GM19035 (cell line): ENCODE measurements around the gene TEX261.
A peak's percentile ranks its signal among the peaks of the same experiment; 100 is the strongest.
"Not testable (repeated sequence)": the region's sequence is repeated elsewhere in the genome, so short reads cannot be mapped to it uniquely, and the experiment has no call there.

Experiments
- ATAC-seq: cut with Tn5 transposase; IDR thresholded peaks from one replicate; pipeline ENCODE4 v1.9.1; 2021; ENCODE audit not compliant: unreplicated experiment

TEX261 gene

DNA sequence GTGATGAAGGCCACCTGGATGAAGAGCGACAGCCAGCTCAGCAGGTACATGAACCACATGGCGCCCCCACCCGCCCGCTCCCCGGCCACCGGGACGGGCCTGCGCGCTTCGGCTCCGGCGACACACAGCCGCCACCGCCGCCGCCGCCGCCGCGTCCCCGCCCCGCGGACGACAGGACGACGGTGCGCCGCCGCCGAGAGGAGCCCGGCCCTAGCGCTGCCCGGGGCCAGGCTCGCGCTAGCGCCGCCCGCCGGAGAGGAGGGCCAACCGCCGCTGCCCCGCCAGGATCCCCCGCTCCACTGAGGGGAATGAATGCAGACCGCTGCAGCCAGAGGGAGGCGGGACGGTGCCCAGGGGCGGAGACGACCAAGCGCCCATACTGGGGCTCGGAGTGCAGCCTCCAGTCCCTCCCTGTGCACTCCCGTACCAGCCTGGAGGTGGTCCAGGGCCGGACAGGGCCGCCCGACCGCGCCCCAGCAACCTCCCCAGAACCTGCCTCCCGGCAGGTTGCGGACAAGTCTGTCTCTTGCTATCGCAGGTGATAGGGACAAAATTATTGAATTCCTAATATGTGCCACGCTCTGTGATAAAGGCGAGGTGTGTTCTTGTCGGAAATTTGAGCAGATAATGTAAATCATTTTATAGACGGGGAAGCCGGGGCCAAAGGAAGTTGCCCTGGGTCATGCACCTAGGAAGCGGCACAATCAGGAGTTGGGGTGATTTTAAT lies at the start of gene TEX261:
TSS of gene TEX261 (minus strand) at position 175 of the 727 bp plus-strand sequence. CDS start at position 59, 116 bp downstream.
- peak; percentile 96 for ATAC-seq

DNA sequence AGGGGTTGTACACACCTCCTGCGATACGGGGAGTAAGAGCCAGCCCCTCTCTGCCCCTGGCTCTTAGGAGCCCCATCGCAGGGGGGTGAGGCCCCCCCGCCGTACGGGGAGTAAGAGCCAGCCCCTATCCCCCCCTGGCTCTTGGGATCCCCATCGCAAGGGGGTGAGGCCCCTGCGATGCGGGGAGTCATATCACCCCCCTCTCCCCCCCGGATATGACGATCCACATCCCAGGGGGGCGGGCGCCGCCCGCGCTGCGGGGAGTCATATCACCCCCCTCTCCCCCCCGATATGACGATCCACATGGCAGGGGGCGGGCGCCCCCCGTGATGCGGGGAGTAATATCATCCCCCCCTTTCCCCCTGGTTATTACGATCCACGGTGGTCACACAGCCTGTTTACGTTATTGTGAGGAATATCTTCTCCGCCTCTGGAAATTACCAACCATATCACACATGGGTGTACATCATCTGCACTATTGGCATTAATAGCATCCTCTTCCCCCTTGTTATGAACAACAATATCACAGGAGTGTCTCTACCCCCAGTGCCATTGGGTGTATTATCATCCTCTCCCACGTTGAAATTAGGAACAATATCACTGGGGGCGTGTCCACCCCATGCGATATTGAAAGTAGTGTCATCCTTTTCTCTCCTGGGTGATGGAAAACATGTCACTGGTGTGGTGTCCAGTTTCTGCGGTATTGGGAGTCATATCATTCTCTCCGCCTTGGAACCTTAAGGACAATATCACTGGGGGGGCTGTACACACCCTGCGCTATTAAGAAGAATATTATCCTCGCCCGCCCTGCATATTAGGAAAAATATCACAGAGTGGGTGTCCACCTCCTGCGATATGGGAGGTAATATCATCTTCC lies 49.1 kb upstream of the TEX261 start:
- ATAC-seq = no peak

DNA sequence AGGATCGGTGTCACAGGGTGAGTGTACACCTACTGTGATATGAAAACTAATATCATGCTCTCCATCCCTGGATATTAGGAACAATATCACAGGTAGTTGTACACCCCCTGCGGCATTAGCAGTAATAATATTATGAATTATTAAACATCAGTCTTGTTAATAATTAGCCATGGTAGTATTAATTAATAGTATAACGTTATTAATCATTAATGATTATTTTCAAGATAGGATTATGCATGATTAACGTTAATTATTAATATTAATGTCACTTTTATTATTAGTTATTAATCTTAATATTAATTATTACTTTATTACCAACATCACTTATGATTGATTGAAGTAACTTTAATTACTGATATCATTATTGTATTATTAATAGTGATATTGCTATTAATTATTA lies 47.6 kb upstream of the TEX261 start:
- ATAC-seq = no peak

DNA sequence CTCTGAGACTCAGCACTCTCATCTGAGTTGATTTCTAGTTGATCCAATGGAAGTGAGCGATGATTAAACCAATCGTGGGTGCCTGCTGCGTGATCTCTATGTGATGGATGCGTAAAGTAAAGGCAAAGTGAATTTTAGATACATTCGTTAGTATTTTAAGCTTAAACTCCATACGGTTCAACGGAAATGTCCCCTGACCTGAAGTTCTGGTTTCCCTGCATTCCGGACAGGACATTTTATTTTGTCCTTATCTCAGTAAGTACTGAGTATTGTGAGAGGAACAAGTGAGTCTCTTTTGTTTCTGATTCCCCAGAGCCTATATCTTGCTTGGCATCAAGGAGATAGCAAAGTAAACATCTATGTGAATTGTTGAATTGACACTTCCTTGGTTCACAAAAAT lies 41.6 kb upstream of the TEX261 start:
- not testable (repeated sequence) for ATAC-seq

DNA sequence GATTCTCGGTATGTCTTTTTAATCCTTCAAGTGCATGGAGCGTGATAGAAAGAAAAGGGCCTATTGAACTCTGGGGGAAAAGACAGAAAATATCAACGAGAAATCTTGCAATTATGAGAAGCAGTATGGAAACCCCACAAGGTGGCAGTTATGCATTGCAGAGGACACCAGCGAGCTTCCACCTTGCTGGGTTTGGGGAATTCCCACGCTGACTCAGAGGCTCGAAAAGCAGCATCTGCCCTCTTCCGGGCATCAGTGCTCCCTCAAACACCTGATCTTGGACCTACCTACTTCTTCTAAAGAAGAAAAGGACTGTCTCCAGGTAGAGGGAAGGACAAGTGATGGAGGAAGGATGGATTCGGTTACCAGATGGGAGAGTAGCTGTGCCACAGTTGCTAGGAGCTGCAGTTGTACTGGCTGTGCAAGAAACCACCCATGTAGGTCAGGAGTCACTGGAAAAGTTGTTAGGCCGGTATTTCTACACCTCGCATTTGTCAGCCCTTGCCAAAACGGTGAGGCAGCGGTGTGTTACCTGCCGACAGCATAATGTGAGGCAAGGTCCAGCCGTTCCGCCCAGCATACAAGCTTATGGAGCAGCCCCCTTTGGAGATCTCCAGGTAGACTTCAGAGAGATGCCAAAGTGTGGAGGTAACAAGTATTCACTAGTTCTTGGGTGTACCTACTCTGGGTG lies 29.0 kb upstream of the TEX261 start:
- ATAC-seq = not testable (repeated sequence)

DNA sequence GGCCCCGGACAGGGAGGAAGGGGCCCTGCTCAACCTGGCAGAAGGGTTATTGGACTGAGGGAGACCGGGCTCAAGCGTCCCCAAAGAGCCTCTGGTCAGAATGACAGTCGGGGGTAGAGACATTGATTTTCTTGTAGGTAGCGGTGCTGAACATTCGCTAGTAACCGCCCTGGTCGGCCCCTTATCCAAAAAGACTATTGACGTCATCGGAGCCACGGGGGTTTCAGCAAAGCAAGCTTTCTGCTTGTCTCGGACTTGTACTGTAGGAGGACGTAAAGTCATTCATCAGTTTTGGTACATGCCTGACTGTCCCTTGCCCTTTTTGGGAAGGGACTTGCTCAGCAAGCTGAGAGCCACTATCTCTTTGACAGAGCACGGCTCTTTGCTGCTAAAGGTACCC lies 26.7 kb upstream of the TEX261 start:
- not testable (repeated sequence) for ATAC-seq

DNA sequence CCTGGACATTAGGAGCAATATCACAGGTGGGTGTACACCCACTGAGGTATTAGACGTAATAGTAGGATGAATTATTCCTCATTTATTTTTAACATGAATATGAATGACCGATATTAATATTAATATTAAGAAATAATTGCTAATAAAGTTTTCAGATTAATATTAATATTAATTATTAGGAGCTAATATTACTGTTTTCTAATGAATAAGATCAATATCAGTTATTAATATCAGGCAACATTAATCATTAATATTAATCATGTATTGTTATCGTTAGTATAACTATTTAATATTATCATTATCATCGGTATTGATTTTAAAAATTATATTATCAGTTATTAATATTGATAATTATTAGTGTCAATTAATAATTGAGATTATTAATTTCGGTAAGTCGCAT lies 25.3 kb upstream of the TEX261 start:
- ATAC-seq = not testable (repeated sequence)

DNA sequence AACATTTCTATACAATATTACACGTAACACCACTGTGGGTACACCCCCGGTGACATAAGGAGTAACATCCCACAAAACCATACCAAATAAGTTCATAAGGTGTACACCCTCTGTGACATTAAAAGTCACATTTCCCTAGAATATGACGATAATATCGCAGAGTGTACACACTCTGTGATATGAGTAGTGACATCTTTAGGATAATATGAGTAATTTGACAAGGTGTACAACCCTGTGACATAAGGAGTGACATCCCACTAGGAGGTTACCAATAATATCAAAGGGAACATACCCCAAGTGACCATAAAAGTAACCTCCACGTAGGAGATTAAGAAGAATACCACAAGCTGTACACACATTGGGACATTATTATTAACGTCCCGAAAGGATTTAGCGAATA lies 24.0 kb upstream of the TEX261 start:
- ATAC-seq = no peak

DNA sequence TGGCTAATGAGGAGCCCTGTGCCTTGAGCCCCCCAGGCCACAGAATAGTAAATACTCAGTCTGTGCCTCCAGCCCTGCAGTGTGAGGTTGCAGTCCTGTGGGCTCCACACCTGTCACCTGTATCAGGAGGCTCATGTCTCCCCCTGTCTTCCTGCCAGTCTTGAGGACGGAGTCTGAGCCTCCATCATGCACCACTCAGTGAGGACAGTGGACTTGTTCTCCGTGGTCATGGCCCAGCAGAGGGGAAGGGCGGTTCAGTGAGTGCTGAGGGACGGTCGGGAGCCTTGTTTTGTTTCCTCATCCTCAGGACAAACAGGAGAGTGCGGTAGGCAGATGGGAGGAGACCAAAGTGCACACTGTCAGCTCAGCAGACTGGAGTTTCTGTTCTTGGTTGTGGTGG lies 17.1 kb upstream of the TEX261 start:
- ATAC-seq = not testable (repeated sequence)

DNA sequence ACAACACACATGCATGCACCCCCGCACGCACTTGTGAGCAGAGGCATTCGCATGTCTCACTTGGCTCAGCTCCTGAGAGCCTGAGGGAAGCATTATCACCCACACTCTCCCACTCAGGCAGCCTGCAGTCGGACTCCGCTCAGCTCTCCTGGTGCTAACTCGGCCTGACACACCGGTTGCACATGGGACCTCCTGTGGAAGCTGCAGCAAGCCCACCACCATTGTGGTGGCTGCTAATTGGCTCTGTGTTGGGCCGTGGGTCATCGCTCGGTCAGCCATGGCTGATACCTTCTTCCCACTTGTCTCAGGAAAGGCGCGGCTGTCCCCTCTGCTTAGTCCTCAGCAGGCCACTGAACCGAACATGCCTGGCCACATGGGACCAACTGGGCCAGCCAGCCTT lies 13.7 kb upstream of the TEX261 start:
- ATAC-seq = no peak

DNA sequence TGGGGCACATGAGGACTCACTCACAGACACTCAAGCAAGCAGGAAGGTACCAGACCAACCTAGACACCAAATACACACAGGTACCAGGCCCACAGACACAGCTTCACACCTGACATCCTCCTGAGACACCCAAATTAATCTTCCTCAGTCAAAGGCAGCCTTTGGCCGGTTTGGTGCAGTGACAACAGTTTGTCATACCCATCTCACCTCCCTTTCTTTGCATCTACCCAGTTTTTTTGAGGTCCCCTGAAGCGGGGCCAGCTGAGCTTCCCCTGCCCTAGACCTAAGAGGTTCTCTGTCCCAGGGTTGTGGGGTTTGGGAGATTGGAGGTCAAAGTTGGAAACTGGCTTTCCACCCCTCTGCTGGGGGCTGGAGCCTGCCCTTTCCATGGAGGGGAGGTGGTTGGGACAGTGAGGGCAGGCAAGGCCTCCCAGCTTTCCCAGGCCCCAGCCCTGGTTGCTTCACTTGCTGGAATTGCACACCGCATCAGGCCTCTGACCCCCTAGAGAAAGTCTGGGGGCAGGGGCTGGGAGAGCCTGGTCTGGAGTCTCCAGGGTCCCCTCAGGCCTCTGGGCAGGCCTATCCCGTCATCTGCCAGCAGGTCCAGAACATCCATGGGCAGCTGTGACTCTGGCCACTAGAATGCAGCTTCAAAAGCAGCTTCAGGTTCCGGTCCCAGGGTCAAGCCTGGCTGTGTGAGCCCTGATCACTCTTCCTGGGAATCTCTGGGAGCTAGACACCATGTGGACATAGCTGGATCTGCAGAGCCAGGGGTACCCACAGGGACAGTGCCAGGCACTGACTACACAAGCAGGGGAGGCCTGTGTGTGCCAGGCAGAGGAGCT lies 12.5 kb upstream of the TEX261 start:
- no peak for ATAC-seq

DNA sequence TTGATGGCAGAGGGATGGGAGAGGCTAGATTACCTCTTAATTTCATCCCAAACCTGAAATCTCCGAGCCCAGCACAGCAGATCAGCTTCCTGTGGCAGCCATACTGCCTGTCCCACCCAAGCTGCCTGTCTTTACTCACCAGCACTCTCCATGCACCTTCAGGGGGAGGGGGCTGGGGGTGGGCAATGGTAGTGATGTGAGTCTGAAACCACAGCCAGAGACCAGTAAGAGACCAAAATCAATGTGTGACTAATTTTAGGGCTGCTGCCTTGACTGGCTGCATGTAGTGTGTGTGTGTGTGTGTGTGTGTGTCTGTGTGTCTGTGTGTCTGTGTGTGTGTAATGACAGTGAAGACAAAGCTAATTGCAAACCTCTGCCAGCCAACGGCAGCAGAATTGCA lies 11.7 kb upstream of the TEX261 start:
- ATAC-seq = no peak

DNA sequence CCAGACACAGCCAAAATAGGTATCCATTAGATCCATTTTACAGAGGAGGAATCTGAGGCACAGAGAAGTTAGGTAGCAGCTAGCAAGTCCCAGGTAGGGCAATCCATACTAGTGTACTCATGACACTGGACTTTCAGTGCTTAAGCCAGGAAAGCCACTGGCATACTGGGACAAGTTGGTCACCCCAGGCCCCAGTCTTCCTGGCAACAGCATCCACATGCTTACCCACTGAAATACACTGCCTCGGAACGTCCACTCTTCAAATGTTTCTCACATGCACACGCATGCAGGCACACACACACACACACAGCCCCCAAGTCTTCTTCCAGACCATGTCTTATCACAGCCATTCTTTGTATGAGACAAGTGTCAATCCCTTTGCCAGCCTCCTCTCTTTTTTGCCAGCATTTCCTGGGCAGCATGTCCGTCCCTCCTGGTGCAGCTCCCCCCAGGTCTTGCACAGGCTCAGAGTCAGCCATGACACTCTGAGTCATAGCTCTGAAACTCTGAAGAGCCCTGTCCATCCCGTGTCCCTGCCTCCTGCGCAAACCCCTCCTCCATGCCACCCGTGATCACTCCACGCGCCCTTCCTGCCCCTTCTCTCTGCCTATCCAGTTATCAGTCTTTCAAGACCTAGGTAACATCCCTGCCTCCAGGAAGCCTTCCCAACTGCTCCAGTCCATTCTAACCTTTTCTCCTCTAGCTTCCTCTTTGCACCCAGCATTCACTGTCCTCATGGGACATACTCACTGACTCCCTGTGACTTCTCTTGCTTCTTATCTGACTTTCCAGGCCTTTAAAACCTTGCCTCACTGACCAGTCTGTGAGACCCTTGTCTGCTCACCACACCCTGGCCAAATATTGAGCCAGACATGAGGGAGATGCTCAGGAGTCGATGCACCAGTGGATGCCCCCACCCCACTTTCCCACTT lies 10.9 kb upstream of the TEX261 start:
- no peak for ATAC-seq

DNA sequence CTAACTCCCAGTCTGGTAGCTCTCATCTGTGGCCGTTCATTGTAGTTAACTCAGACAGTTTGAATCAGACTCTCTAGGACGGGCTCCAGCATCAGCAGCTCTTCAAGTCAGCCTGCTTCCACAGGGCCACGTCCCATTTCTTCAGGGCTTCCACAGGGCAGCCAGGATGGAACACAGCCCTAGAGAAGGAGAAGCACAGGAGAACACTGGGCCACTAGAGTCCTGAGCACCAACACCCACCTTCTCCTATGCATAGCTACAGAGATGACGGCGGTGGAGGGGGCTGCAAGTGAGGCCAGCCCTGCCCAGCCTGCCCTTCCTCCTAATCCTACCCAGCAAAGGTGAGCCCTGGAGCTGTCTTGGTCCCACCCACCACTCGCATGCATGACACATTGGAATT lies 10.2 kb upstream of the TEX261 start:
- ATAC-seq = no peak

DNA sequence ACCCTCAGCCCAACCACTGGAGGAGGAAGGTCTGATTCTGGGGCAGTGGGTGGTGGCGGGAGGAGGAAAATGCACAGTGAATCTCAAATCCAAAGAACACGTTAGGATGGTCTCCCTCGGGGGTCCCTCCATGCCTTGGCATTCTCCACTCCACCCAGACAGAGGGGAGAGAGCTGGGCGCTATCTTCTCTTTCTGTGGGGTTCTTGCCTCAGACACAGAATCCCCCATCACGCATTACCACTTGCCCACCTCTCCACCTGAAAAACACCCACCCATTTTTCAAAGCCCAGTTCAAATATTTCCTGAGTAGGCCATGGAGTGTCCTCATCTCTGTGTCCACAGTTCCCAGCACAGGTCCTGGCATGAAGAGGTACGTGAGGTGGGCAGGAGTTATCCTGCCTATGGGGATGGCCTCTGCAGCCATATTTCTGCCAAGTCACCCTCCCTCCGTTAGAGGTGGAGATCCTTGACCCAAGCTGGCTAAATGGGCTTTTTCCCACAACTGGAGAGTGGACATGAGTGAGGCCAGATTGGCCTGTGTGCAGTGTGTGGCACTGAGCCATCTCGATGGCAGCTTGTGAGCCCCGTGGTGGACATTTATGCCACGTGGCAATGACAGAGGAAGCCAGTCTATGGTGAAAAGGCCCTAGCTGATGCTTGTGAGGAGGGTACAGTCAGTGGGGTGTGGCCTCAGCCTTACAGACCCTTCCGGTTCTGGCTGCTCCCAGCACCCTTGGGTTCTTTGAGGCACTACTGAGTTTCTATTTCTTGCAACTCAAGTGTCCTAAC lies 9.5 kb upstream of the TEX261 start:
- ATAC-seq = no peak

DNA sequence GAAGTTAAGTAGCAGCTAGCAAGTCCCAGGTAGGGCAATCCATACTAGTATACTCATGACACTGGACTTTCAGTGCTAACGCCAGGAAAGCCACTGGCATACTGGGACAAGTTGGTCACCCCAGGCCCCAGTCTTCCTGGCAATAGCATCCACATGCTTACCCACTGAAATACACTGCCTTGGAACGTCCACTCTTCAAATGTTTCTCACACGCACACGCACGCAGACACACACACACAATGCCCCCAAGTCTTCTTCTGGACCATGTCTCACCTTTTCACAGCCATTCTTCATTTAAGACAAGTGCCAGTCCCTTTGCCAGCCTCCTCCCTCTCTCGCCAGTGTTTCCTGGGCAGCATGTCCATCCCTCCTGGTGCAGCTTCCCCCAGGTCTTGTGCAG lies 8.7 kb upstream of the TEX261 start:
- no peak for ATAC-seq

DNA sequence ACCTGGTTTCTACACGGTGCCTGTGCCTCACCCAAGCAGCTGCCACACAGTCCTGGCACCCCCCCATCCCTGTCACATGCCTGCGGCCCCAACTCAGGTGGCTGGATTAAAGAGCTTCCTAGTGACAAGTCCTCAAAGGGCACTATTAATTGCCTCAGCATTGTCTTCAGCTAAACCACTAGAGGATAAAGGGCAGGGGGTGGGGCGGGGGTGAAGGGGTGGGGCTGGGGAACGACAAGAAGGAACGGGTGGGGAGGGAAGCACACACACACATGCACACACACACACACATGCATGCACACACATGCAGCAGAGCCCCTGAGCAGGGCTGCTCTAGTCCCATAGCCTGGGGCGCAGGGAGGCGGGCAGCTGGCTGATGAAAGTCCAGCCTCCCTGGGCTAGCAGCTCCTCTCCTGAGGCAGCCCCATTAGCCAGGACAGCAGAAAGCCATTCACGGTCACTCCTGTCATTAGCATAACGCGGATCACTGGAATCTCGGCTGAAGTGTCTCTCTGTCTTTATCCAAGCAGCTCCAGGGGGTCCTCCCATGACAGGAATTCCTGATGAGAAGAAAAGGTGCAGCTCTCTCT lies 7.4 kb upstream of the TEX261 start:
- no peak for ATAC-seq

DNA sequence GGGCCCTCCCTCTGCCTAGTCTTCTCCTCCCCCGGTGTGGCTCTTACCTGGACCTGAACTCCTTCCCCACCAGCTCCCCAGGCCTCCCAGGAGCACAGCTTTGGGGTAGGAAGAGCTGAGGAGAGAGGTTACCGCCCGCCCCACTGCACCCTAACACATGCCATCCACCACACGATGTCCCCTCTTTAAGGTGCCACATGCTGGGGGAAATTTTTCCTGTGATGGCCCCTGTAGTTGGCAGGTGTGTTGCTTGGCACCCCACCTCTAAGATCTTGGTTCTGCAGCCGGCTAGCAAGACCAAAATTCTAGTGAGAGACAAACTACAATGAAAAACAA lies 6.9 kb upstream of the TEX261 start:
- ATAC-seq = no peak
